CD4-positive, alpha-beta T cell treated with Interleukin-6 at 100 ng/mL for 8 hours (primary cell): ENCODE measurements around the gene TMEM221.
"Not testable (repeated sequence)": the region's sequence is repeated elsewhere in the genome, so short reads cannot be mapped to it uniquely, and the experiment has no call there.

ENCODE experiments used
- DNase-seq: peaks from one replicate; pipeline ENCODE4 v3.0.0-alpha.2; 2020; ENCODE audit warnings: mixed read lengths, low spot score

Gene TMEM221

DNA sequence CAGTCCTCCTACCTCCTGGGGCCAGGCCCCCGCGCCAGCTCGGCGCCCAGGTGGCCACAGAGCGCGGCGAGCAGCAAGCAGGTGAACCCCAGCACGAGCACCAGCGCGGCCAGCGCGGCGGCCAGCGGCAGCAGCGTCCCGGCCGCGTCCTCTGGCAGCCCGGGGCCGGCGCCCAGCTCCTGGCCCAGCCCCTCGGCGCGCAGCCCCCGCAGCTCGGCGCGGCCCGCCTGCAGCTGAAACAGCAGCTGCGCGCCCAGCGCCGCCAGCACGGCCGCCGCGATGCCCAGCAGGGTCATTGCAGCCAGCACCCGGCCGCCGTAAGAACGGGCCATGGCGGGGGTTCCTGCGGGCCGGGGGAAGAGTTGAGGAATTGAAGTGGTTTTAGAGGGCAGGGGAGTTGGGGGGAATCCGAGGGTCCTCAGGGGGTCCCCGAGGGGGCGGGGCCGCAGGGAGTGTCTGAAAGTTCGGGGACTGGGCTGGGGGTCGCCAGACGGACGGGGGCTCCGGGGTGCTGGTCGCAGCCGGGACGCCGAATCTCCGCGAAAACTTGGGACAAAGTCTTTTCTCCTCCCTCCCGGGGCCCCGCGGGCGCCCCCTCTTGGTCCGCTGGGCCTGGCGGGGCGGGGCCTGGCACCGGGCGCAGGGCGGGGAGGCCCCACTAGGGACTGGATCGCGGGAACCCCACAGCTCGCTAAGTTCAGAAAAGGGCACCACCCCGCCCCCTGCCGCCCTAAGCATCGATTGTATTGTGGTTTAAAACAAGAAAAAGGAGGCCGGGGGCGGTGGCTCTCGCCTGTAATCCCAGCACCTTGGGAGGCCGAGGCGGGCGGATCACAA is at the start of gene TMEM221:
Gene TMEM221, minus strand, starts transcription at position 538 of the 837 bp plus-strand sequence. Its CDS starts 206 bp downstream, at position 332.
- peak; percentile 50 for DNase-seq

DNA sequence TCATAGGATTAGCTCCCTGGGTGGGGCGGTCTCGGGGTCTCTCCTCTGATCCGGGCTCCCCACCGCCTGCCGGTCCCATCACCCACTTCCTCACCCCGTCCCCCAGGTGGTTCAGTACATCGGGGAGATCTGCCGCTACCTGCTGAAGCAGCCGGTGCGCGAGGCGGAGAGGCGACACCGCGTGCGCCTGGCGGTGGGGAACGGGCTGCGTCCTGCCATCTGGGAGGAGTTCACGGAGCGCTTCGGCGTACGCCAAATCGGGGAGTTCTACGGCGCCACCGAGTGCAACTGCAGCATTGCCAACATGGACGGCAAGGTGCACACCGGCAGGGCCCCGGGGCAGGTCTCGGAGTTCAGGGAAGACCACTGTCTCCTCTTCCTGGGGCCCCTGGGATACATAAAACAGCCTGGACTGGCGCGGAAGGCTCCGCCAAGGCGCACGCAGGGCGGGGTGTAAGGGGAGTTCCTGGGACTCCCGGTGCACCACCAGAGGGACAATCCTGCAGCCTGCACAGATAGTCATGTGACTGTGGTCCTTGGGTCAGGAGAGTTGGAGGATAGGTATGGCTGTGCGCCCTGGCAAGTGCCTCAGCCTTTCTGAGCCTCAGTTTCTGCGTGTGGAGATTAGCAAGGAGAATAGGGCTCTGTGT is 48.8 kb upstream of the TMEM221 start:
- DNase-seq = no peak

DNA sequence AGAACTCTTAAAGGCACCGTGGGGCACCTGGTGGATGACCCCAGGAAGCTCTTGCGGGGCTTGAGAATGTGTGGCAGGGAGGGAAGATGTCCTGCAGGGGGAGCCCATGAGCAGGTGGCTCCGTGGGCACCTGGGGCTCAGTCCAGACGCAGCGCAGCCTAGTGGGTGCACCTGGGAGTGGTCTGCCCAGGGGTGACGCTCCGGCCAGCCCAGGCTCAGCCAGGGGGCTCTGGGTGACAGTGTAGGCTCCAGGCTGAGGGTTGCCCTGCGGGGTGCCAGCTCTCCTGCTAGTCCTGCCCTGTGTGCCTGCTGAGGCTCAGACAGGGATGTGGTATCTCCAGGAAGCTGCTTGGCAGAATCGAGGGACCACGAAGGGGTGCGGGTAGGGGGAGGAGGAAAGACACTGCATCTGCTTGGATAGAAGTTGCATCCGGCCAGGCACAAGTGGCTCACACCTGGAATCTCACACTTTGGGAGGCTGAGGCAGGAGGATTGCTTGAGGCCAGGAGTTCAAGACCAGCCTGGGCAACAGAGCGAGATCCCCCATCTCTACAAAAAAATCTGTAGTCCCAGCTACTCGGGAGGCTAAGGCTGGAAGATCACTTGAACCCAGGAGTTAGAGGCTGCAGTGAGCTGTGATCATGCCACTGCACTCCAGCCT is 48.0 kb upstream of the TMEM221 start:
- DNase-seq = peak; percentile 78

- no peak for DNase-seq
Measured at GRCh38 chr19:17495639-17496296, 47.3 kb upstream of the TMEM221 start.

DNA sequence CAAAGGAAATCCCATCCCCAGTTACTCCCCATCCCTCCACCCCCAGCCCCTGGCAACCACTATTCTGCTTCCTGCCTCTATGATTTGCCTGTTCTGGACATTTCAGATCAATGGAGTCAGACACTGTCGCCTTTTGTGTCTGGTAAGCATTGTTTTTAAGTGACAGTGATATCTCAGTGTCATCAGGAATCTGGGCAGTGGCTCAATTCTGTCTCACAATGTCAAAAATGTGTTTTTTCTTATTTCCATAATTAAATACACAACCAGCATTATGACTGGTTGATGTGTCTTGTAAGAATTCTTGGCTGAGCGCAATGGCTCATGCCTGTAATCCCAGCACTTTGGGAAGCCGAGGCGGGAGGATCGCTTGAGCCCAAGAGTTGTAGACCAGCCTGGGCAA is 42.8 kb upstream of the TMEM221 start:
- no peak for DNase-seq

GRCh38 chr19:17490411-17490810 is 41.9 kb upstream of the TMEM221 start:
- DNase-seq = peak; percentile 57

- no peak for DNase-seq
Measured at GRCh38 chr19:17489392-17490030, 41.0 kb upstream of the TMEM221 start.

- peak; percentile 82 for DNase-seq
Measured at GRCh38 chr19:17488593-17489391, 40.3 kb upstream of the TMEM221 start.

- DNase-seq = no peak
Measured at GRCh38 chr19:17487284-17488121, 39.0 kb upstream of the TMEM221 start.

- DNase-seq = no peak
Measured at GRCh38 chr19:17486545-17487240, 38.2 kb upstream of the TMEM221 start.

GRCh38 chr19:17484520-17485185 is 36.2 kb upstream of the TMEM221 start:
- DNase-seq = no peak

GRCh38 chr19:17483605-17484002 is 35.1 kb upstream of the TMEM221 start:
- DNase-seq = no peak

GRCh38 chr19:17482877-17483604 is 34.6 kb upstream of the TMEM221 start:
- DNase-seq = no peak

- no peak for DNase-seq
Measured at GRCh38 chr19:17481986-17482385, 33.5 kb upstream of the TMEM221 start.

- DNase-seq = no peak
Measured at GRCh38 chr19:17479325-17479791, 30.9 kb upstream of the TMEM221 start.

DNA sequence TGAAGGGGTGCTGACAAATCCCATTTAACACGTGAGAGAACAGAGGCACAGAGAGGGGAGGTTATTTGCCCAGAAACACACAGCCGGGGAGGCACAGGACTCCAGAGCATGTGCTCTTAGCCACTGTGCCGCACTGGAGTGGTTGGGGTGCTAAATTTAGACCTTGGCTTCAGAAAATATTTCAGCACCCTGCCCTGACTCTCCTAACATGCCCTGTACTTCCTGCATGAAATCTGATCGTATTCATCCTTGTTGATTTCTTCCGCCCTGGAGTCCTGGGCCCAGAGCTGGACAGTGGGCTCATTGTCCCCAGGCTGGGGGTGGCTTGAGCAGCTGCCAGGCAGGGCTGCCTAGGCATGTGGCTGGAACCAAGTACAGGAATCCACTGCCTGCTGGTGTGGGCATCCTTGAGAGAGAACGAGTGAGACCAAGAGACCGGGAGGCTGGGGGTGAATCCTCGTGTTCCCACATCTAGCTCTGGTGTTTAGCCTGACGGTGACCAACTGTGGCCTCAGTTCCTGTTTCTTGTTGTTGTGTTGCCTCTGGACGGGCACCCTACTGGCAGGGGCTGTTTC is 27.2 kb upstream of the TMEM221 start:
- no peak for DNase-seq

- not testable (repeated sequence) for DNase-seq
Measured at GRCh38 chr19:17475011-17475540, 26.6 kb upstream of the TMEM221 start.
